A549 (cell line): ENCODE measurements around the gene TNNI2. TPM values are rescaled to one million over a fixed set of nuclear protein-coding genes. Genes with fewer than 3 reads are reported as not detected.

ENCODE experiments used
- ATAC-seq, 2 experiments: fragments of 200-7000 bp in 1 of 2; fragments of >200 bp in 1 of 2; cut with Nextera tagmentation in 1 of 2; cut with Tn5 transposase in 1 of 2; 3 replicates each; pipeline versions ENCODE4 v1.8.0 to v1.9.1; 2018 to 2020; ENCODE audit warnings: mild to moderate bottlenecking in 1 of 2, moderate library complexity in 1 of 2
- CTCF ChIA-PET: fragments of 300-600 bp; sonication (Branson Sonifier 250); formaldehyde crosslinking; extraction: SDS; loops from one replicate; lab custom pipeline; 2021; ENCODE audit warnings: antibody characterized with exemption, inconsistent platforms; lab: Yijun Ruan, JAX
- POLR2A ChIA-PET: fragments of 350-600 bp; formaldehyde crosslinking; extraction: SDS; loops from one replicate; lab custom pipeline; 2021; ENCODE audit warnings: antibody characterized with exemption, inconsistent platforms; lab: Yijun Ruan, JAX
- DNase-seq, 2 experiments: peaks; one replicate each; pipeline versions ENCODE4 v3.0.0 to v3.0.0-alpha.2; 2011 to 2016; ENCODE audit warnings: low read depth in 1 of 2, low spot score in 1 of 2
- FAIRE-seq: peaks from 2 replicates; lab custom pipeline; 2011; peaks lifted over from hg19 to GRCh38; lab: Jason Lieb, UNC
- H3K27ac ChIP-seq, 2 experiments: fragments of >200 bp; sonication (Bioruptor Twin); formaldehyde crosslinking; 3 replicates each; pipeline ENCODE4 v1.5.1; 2016 to 2017
- H3K4me1 ChIP-seq: fragments of >200 bp; sonication (Bioruptor Twin); formaldehyde crosslinking; 3 replicates; pipeline ENCODE4 v1.6.1; 2016
- H3K4me2 ChIP-seq: fragments of >200 bp; sonication (Bioruptor Twin); formaldehyde crosslinking; 3 replicates; pipeline ENCODE4 v1.6.1; 2016
- H3K4me3 ChIP-seq: fragments of >200 bp; sonication (Bioruptor Twin); formaldehyde crosslinking; 3 replicates; pipeline ENCODE4 v1.5.1; 2016
- H3K9me3 ChIP-seq: fragments of >200 bp; sonication (Bioruptor Twin); formaldehyde crosslinking; 3 replicates; pipeline ENCODE4 v1.6.1; 2016
- CEBPB ChIP-seq, 2 experiments: fragments of >200 bp in 1 of 2; sonication (Bioruptor Twin) in 1 of 2; formaldehyde crosslinking in 1 of 2; IDR thresholded peaks; 2 replicates each; pipeline ENCODE4 v1.6.1; 2012 to 2016
- FOSL2 ChIP-seq, 2 experiments: fragments of 450-650 bp in 1 of 2; fragments of >200 bp in 1 of 2; sonication (Bioruptor Twin) in 1 of 2; formaldehyde crosslinking; IDR thresholded peaks; 2 replicates each; pipeline versions ENCODE4 v1.5.0 to v1.6.1; 2016 to 2020; ENCODE audit warnings: mild to moderate bottlenecking in 1 of 2, moderate library complexity in 1 of 2
- FOXS1 ChIP-seq: fragments of 250-450 bp; sonication (Bioruptor Pico); IDR thresholded peaks from 2 replicates; pipeline ENCODE4 v1.5.0; 2020; ENCODE audit warnings: mild to moderate bottlenecking, moderate library complexity
- GATA3 ChIP-seq: IDR thresholded peaks from 2 replicates; pipeline ENCODE4 v1.6.1; 2012; ENCODE audit warnings: borderline replicate concordance
- HDAC2 ChIP-seq: fragments of 200-600 bp; sonication (generic); IDR thresholded peaks from 2 replicates; pipeline ENCODE4 v1.6.1; 2016
- HEYL ChIP-seq: fragments of 250-450 bp; sonication (Bioruptor Pico); IDR thresholded peaks from 2 replicates; pipeline ENCODE4 v1.8.0; 2021; ENCODE audit warnings: mild to moderate bottlenecking, moderate library complexity
- HOXA7 ChIP-seq: fragments of 250-450 bp; sonication (Bioruptor Pico); IDR thresholded peaks from 2 replicates; pipeline ENCODE4 v1.5.0; 2020; ENCODE audit warnings: mild to moderate bottlenecking, moderate library complexity
- JUN ChIP-seq, 2 experiments: fragments of >200 bp; sonication (Bioruptor Twin); formaldehyde crosslinking; IDR thresholded peaks; 2 replicates in 1 of 2; 3 replicates in 1 of 2; pipeline ENCODE4 v1.6.1; 2016 to 2017
- MAZ ChIP-seq: fragments of 150-350 bp; IDR thresholded peaks from 2 replicates; pipeline ENCODE4 v1.6.1; 2014; ENCODE audit warnings: antibody characterized with exemption, low read depth, low read length, borderline replicate concordance
- MYC ChIP-seq: IDR thresholded peaks from 2 replicates; pipeline ENCODE4 v1.6.1; 2012; ENCODE audit warnings: mild to moderate bottlenecking, inconsistent platforms, low read length, improper control_type of control experiment, borderline replicate concordance
- NFE2L2 ChIP-seq: fragments of 150-350 bp; conservative IDR thresholded peaks from 2 replicates; pipeline ENCODE4 v1.6.1; 2014; ENCODE audit warnings: low read length
- NPAS2 ChIP-seq: fragments of 250-450 bp; sonication (Bioruptor Pico); IDR thresholded peaks from 2 replicates; pipeline ENCODE4 v1.8.0; 2022; ENCODE audit warnings: mild to moderate bottlenecking, moderate library complexity, borderline replicate concordance
- NR3C1 ChIP-seq: fragments of >200 bp; sonication (Bioruptor Twin); formaldehyde crosslinking; IDR thresholded peaks from 3 replicates; pipeline ENCODE4 v1.6.1; 2017
- POLR2AphosphoS2 ChIP-seq: conservative IDR thresholded peaks from 2 replicates; pipeline ENCODE4 v1.6.1; 2012; ENCODE audit warnings: low read length, improper control_type of control experiment, inconsistent platforms
- SMC3 ChIP-seq: fragments of >200 bp; sonication (Bioruptor Twin); formaldehyde crosslinking; IDR thresholded peaks from 3 replicates; pipeline ENCODE4 v1.6.1; 2018; ENCODE audit warnings: inconsistent platforms
- TFCP2L1 ChIP-seq: fragments of 250-450 bp; sonication (Bioruptor Pico); IDR thresholded peaks from 2 replicates; pipeline ENCODE4 v1.5.0; 2021; ENCODE audit warnings: mild to moderate bottlenecking
- ZC3H11A ChIP-seq: fragments of 450-650 bp; IDR thresholded peaks from 2 replicates; pipeline ENCODE4 v1.6.1; 2014; ENCODE audit warnings: antibody characterized with exemption, mild to moderate bottlenecking
- ZFP36 ChIP-seq: fragments of 450-650 bp; IDR thresholded peaks from 2 replicates; pipeline ENCODE4 v1.6.1; 2014; ENCODE audit warnings: borderline replicate concordance; ENCODE audit not compliant: partially characterized antibody
- ZNF302 ChIP-seq: fragments of 250-450 bp; sonication (Bioruptor Pico); IDR thresholded peaks from 2 replicates; pipeline ENCODE4 v1.9.0; 2021; ENCODE audit warnings: inconsistent platforms, mild to moderate bottlenecking, moderate library complexity
- WGBS: methylation state at CpG from one replicate; pipeline ENCODE4 v1.1.6; 2017; ENCODE audit errors: missing lambda C conversion rate; 5-methylcytosine and 5-hydroxymethylcytosine counted together
- polyA plus RNA-seq, 4 experiments: library from polyadenylated mRNA; depleted of rRNA in 3 of 4; stranded (reverse); fragments of >200 nt; fragmentation: RNase III in 1 of 4; extraction: RNeasy Plus Mini Kit Qiagen cat#74134 plus additional on column Dnase treatment in 1 of 4; gene quantifications; 2 replicates in 3 of 4; 3 replicates in 1 of 4; pipeline ENCODE4 v1.2.3, GENCODE V29; 2011 to 2017
- TF ChIP-seq, protein P1 (sequence below): fragments of 250-450 bp; sonication (Bioruptor Pico); IDR thresholded peaks from 2 replicates; pipeline ENCODE4 v1.5.0; 2021; ENCODE audit warnings: mild to moderate bottlenecking, moderate library complexity, borderline replicate concordance
- TF ChIP-seq, protein P2 (sequence below): fragments of 200-600 bp; sonication (generic); IDR thresholded peaks from 2 replicates; pipeline ENCODE4 v1.6.1; 2016; ENCODE audit warnings: antibody characterized with exemption, mild to moderate bottlenecking, moderate library complexity
- TF ChIP-seq, protein P3 (sequence below): fragments of 450-650 bp; IDR thresholded peaks from 2 replicates; pipeline ENCODE4 v1.6.1; 2014; ENCODE audit warnings: antibody characterized with exemption
- TF ChIP-seq, protein P4 (sequence below): IDR thresholded peaks from 2 replicates; pipeline ENCODE4 v1.6.1; 2012
- TF ChIP-seq, protein P5 (sequence below): fragments of 150-350 bp; IDR thresholded peaks from 2 replicates; pipeline ENCODE4 v1.6.1; 2014; ENCODE audit warnings: low read depth, mild to moderate bottlenecking, low read length
- TF ChIP-seq, protein P6 (sequence below): fragments of 250-450 bp; sonication (Bioruptor Pico); IDR thresholded peaks from 2 replicates; pipeline ENCODE4 v1.5.0; 2020; ENCODE audit warnings: low read depth, mild to moderate bottlenecking, moderate library complexity

TNNI2 gene
- polyA plus RNA-seq, 2 of the 4 experiments (the other 2 are of a cell fraction) = not detected

DNA sequence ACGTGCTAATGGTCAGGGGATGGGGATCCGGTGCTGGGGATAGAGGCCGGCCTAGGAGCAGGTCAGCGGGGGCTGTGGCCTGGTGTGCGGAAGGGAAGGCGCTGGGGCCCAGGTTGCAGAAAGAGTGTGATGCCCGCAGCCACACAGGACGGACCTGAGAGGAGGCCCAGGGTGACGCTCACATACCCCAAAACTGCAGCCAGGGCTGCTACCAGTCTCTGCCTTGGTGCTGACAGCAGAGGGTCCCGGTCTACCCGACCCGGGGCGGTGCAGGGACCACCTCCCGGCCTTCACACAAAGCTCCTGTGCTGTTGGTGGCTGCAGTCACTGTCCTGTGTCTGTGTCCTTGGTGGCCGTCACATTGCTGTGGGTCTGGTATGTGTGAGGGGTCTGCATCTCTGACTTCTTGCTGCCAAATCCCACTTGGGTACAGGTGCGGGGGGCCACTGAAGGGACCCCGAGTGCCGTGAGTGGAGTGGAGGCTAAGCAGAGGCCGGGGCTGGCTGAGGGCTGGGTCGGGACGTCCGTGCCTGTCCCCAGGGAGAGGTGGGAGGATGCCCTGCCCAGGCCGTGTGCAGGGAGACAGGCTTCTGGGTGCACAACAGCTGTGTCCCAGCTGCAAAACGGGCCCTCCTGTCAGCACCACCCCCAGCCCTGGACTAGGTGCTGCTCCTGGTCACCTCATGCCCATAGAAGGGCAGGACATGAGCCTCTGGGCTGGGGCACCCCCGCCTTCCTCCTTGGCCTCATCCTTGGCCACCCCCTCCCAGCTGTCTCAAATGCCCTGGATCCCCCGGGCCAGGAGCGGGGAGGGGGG is 15.6 kb downstream of the TNNI2 start:
- 0 out of 6 replicates have a peak, but pooled peaks of 1 of the 2 experiments have one; percentile 11 for ATAC-seq
- CTCF ChIA-PET = interaction anchor here (0.7 to 14.5 kb wide), 11 partner anchors 12 to 302 kb away, joined by 3 to 174 read pairs (median 7); partner anchors contain the start of genes SYT8 and TNNI2
- POLR2A ChIA-PET = no interaction called here

DNA sequence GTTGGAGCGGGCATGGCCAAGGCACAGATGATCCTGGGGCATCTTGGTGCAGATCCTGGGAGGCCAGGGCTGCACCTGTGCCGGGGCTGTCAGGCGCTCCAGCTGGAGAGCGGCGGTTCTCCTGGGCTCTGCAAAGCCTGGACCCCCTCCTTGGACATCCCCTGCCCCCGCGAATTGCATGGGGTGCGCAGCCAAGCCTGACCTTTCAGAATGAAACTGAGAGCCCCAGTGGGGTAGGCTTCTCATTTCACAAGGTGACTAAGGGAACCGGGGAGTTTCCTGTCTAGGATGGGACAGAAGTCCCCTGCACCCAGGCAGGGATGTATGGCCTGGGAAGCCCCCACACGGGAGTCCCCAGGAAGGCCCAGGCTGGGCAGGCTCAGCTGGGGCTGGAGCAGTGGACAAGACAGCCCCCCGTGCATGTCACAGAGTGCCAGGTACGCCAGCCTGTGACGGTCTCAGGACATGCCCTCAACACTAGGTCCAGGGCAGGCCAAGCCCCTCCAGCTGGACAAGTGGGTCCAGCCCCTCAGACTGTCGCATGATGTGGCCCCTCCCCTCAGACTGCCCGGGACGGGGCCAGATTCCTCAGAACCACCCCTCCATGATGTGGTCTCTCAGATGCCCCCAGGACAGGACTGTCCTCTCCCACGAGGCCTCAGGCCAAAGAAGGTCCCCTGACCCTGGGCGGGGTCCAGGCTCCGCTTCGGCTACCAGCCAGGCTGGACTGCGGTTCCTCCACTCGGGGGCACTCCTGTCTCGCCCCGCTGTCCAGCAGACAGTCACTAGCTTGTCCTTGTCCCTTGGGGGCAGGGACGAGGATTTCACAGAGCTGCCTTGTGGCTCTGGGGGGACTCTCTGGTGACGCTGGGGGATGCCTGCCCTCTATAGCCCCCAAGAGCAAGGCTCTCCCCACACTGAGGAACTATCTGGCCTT is 16.4 kb downstream of the TNNI2 start:
- H3K27ac ChIP-seq = no peak overlapping the region
- no peak overlapping the region for H3K4me2 ChIP-seq
- 70% methylated on average over 6 of the region's 26 CpGs for WGBS
- no peaks in the 10 kb centered on the region for H3K9me3 ChIP-seq
- no peaks in the 10 kb centered on the region for H3K4me1 ChIP-seq
- DNase-seq = no peak
- no peak for ATAC-seq
- no peak for TF ChIP-seq SMC3
- TF ChIP-seq, protein P1, sequence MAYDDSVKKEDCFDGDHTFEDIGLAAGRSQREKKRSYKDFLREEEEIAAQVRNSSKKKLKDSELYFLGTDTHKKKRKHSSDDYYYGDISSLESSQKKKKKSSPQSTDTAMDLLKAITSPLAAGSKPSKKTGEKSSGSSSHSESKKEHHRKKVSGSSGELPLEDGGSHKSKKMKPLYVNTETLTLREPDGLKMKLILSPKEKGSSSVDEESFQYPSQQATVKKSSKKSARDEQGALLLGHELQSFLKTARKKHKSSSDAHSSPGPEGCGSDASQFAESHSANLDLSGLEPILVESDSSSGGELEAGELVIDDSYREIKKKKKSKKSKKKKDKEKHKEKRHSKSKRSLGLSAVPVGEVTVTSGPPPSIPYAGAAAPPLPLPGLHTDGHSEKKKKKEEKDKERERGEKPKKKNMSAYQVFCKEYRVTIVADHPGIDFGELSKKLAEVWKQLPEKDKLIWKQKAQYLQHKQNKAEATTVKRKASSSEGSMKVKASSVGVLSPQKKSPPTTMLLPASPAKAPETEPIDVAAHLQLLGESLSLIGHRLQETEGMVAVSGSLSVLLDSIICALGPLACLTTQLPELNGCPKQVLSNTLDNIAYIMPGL = no peak
- TF ChIP-seq, protein P2, sequence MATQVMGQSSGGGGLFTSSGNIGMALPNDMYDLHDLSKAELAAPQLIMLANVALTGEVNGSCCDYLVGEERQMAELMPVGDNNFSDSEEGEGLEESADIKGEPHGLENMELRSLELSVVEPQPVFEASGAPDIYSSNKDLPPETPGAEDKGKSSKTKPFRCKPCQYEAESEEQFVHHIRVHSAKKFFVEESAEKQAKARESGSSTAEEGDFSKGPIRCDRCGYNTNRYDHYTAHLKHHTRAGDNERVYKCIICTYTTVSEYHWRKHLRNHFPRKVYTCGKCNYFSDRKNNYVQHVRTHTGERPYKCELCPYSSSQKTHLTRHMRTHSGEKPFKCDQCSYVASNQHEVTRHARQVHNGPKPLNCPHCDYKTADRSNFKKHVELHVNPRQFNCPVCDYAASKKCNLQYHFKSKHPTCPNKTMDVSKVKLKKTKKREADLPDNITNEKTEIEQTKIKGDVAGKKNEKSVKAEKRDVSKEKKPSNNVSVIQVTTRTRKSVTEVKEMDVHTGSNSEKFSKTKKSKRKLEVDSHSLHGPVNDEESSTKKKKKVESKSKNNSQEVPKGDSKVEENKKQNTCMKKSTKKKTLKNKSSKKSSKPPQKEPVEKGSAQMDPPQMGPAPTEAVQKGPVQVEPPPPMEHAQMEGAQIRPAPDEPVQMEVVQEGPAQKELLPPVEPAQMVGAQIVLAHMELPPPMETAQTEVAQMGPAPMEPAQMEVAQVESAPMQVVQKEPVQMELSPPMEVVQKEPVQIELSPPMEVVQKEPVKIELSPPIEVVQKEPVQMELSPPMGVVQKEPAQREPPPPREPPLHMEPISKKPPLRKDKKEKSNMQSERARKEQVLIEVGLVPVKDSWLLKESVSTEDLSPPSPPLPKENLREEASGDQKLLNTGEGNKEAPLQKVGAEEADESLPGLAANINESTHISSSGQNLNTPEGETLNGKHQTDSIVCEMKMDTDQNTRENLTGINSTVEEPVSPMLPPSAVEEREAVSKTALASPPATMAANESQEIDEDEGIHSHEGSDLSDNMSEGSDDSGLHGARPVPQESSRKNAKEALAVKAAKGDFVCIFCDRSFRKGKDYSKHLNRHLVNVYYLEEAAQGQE = no peak
- TF ChIP-seq, protein P3, sequence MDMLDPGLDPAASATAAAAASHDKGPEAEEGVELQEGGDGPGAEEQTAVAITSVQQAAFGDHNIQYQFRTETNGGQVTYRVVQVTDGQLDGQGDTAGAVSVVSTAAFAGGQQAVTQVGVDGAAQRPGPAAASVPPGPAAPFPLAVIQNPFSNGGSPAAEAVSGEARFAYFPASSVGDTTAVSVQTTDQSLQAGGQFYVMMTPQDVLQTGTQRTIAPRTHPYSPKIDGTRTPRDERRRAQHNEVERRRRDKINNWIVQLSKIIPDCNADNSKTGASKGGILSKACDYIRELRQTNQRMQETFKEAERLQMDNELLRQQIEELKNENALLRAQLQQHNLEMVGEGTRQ = no peak
- no peak for TF ChIP-seq JUN (IDR thresholded peaks at IDR 0.05)
- no peak for TF ChIP-seq MYC
- TF ChIP-seq ZFP36 = no peak
- TF ChIP-seq, protein P4, sequence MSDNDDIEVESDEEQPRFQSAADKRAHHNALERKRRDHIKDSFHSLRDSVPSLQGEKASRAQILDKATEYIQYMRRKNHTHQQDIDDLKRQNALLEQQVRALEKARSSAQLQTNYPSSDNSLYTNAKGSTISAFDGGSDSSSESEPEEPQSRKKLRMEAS = no peak
- TF ChIP-seq CEBPB (IDR thresholded peaks at IDR 0.05) = no peak
- TF ChIP-seq MAZ = no peak
- no peak for TF ChIP-seq NPAS2
- ChIA-PET POLR2A (no interaction called here), CTCF (interaction anchor here (1.0 to 14.5 kb wide), 11 partner anchors 8 to 296 kb away, joined by 3 to 174 read pairs (median 7); partner anchors contain the start of genes SYT8 and TNNI2)
- no peak for FAIRE-seq
- H3K4me3 ChIP-seq = no peak overlapping the region

More for the DNA sequence above, 15.6 kb downstream of the TNNI2 start:
- H3K27ac ChIP-seq = no peak overlapping the region
- TF ChIP-seq, protein P5, sequence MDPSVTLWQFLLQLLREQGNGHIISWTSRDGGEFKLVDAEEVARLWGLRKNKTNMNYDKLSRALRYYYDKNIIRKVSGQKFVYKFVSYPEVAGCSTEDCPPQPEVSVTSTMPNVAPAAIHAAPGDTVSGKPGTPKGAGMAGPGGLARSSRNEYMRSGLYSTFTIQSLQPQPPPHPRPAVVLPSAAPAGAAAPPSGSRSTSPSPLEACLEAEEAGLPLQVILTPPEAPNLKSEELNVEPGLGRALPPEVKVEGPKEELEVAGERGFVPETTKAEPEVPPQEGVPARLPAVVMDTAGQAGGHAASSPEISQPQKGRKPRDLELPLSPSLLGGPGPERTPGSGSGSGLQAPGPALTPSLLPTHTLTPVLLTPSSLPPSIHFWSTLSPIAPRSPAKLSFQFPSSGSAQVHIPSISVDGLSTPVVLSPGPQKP = no peak
- TF ChIP-seq, protein P6, sequence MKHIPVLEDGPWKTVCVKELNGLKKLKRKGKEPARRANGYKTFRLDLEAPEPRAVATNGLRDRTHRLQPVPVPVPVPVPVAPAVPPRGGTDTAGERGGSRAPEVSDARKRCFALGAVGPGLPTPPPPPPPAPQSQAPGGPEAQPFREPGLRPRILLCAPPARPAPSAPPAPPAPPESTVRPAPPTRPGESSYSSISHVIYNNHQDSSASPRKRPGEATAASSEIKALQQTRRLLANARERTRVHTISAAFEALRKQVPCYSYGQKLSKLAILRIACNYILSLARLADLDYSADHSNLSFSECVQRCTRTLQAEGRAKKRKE (CRISPR knock-in tag) = no peak
- TF ChIP-seq FOSL2 (IDR thresholded peaks at IDR 0.05) (no peak), FOSL2 (CRISPR knock-in tag; IDR thresholded peaks at IDR 0.05) (no peak), ZNF302 (CRISPR knock-in tag) (no peak), GATA3 (no peak), HOXA7 (CRISPR knock-in tag) (no peak), ZC3H11A (no peak), SMC3 (no peak), HEYL (CRISPR knock-in tag) (no peak), NFE2L2 (no peak), TFCP2L1 (CRISPR knock-in tag) (no peak), HDAC2 (no peak), NR3C1 (no peak), FOXS1 (CRISPR knock-in tag) (no peak), JUN (IDR thresholded peaks at IDR 0.05) (no peak), POLR2AphosphoS2 (no peak), MYC (no peak)
- TF ChIP-seq, protein P1 = no peak
- no peak overlapping the region for H3K4me3 ChIP-seq
- DNase-seq = no peak
- WGBS = 72% methylated on average over 15 of the region's 27 CpGs
- H3K9me3 ChIP-seq = no peaks in the 10 kb centered on the region
- no peak overlapping the region for H3K4me2 ChIP-seq
- no peak for FAIRE-seq
- H3K4me1 ChIP-seq = no peaks in the 10 kb centered on the region
